Neural cell (in vitro differentiated cells): ENCODE results near the gene ST6GALNAC3. TPM values are rescaled to one million over a fixed set of nuclear protein-coding genes. Genes with fewer than 3 reads are reported as not detected.

Experiments
- H2AFZ ChIP-seq: fragments of 200-600, 300-800 bp; sonication (generic), shearing (Covaris generic); 2 replicates; pipeline ENCODE4 v1.6.0; 2014; ENCODE audit warnings: low read depth, mild to moderate bottlenecking, antibody characterized with exemption, low read length, moderate library complexity
- H3F3A ChIP-seq: fragments of 200-600 bp; shearing (Covaris generic); 2 replicates; pipeline ENCODE4 v1.6.1; 2016; ENCODE audit warnings: mild to moderate bottlenecking, moderate library complexity, mixed read lengths, antibody characterized with exemption, low read length; ENCODE audit not compliant: insufficient read depth, poor library complexity, severe bottlenecking
- H3K27ac ChIP-seq: fragments of 200-600, 300-800 bp; sonication (generic), shearing (Covaris generic); 2 replicates; pipeline ENCODE4 v1.5.1; 2014; ENCODE audit warnings: mild to moderate bottlenecking, low read length, moderate library complexity
- H3K27me3 ChIP-seq: fragments of 300-800, 200-600 bp; sonication (generic), shearing (Covaris generic); 2 replicates; pipeline ENCODE4 v1.6.0; 2014; ENCODE audit warnings: mild to moderate bottlenecking, low read depth, low read length, moderate library complexity; ENCODE audit not compliant: insufficient read depth
- H3K36me3 ChIP-seq: fragments of 300-800, 200-600 bp; sonication (generic), shearing (Covaris generic); 2 replicates; pipeline ENCODE4 v1.5.1; 2014; ENCODE audit warnings: mild to moderate bottlenecking, antibody characterized with exemption, low read length, moderate library complexity; ENCODE audit not compliant: insufficient read depth
- H3K4me2 ChIP-seq: fragments of 300-800, 200-600 bp; sonication (generic), shearing (Covaris generic); 2 replicates; pipeline ENCODE4 v1.6.0; 2014; ENCODE audit warnings: mild to moderate bottlenecking, low read length
- H3K4me3 ChIP-seq: fragments of 300-800, 200-600 bp; sonication (generic), shearing (Covaris generic); 2 replicates; pipeline ENCODE4 v1.5.1; 2014; ENCODE audit warnings: mild to moderate bottlenecking, low read length, moderate library complexity
- H3K79me2 ChIP-seq: fragments of 200-600 bp; shearing (Covaris generic); replicated peaks from 2 replicates; pipeline ENCODE4 v1.6.0; 2014; ENCODE audit warnings: mild to moderate bottlenecking, low read length, moderate library complexity; ENCODE audit not compliant: insufficient read depth
- H3K9ac ChIP-seq: fragments of 300-800, 200-600 bp; sonication (generic), shearing (Covaris generic); 2 replicates; pipeline ENCODE4 v1.6.1; 2016; ENCODE audit warnings: mild to moderate bottlenecking, low read length, mixed read lengths
- H3K9me2 ChIP-seq: fragments of 200-600 bp; shearing (Covaris generic); 2 replicates; pipeline ENCODE4 v1.6.1; 2016; ENCODE audit warnings: mild to moderate bottlenecking, low read length, mixed read lengths; ENCODE audit not compliant: insufficient read depth
- H3K9me3 ChIP-seq: fragments of 200-600, 300-800 bp; sonication (generic), shearing (Covaris generic); 2 replicates; pipeline ENCODE4 v1.6.1; 2016; ENCODE audit warnings: mild to moderate bottlenecking, mixed run types, low read length, moderate library complexity, mixed read lengths
- H4K20me1 ChIP-seq: fragments of 200-600 bp; shearing (Covaris generic); 2 replicates; pipeline ENCODE4 v1.6.1; 2016; ENCODE audit warnings: mild to moderate bottlenecking, mixed run types; ENCODE audit not compliant: insufficient read depth
- EP300 ChIP-seq: fragments of 450-650 bp; conservative IDR thresholded peaks from 2 replicates; pipeline ENCODE4 v1.6.1; 2014; ENCODE audit warnings: antibody characterized with exemption, mild to moderate bottlenecking, moderate library complexity; ENCODE audit not compliant: poor library complexity, severe bottlenecking
- EZH2 ChIP-seq: fragments of 200-600, 300-800 bp; shearing (Covaris generic), sonication (generic); IDR thresholded peaks from 2 replicates; pipeline ENCODE4 v1.6.1; 2014; ENCODE audit warnings: antibody characterized with exemption, low read length, borderline replicate concordance, mild to moderate bottlenecking; ENCODE audit not compliant: insufficient read depth, poor library complexity, severe bottlenecking
- MXI1 ChIP-seq: fragments of 450-650 bp; conservative IDR thresholded peaks from 2 replicates; pipeline ENCODE4 v1.6.1; 2014; ENCODE audit warnings: antibody characterized with exemption, mild to moderate bottlenecking; ENCODE audit not compliant: poor library complexity, severe bottlenecking
- POLR2AphosphoS5 ChIP-seq: IDR thresholded peaks from 2 replicates; pipeline ENCODE4 v1.6.1; 2012
- RAD21 ChIP-seq: fragments of 450-650 bp; conservative IDR thresholded peaks from 2 replicates; pipeline ENCODE4 v1.6.1; 2014; ENCODE audit warnings: antibody characterized with exemption, mild to moderate bottlenecking, moderate library complexity
- SMC3 ChIP-seq: fragments of 450-650 bp; conservative IDR thresholded peaks from 2 replicates; pipeline ENCODE4 v1.6.1; 2014; ENCODE audit warnings: antibody characterized with exemption, mild to moderate bottlenecking, moderate library complexity; ENCODE audit not compliant: poor library complexity
- TAF1 ChIP-seq: IDR thresholded peaks from 2 replicates; pipeline ENCODE4 v1.6.1; 2012; ENCODE audit warnings: low read depth
- polyA plus RNA-seq: library from polyadenylated mRNA; depleted of rRNA; stranded (reverse); fragments of >200 nt; gene quantifications from 2 replicates; pipeline ENCODE4 v1.2.3, GENCODE V29; 2014
- TF ChIP-seq, protein P1 (sequence below): IDR thresholded peaks from 2 replicates; pipeline ENCODE4 v1.6.1; 2012; ENCODE audit warnings: borderline replicate concordance
- TF ChIP-seq, protein P2 (sequence below): fragments of 450-650 bp; IDR thresholded peaks from 2 replicates; pipeline ENCODE4 v1.5.1; 2014; ENCODE audit warnings: antibody characterized with exemption, mild to moderate bottlenecking, moderate library complexity; ENCODE audit not compliant: poor library complexity, severe bottlenecking

The ST6GALNAC3 gene
- polyA plus RNA-seq, 1 donor from 2014 or later: 3.6 TPM

DNA sequence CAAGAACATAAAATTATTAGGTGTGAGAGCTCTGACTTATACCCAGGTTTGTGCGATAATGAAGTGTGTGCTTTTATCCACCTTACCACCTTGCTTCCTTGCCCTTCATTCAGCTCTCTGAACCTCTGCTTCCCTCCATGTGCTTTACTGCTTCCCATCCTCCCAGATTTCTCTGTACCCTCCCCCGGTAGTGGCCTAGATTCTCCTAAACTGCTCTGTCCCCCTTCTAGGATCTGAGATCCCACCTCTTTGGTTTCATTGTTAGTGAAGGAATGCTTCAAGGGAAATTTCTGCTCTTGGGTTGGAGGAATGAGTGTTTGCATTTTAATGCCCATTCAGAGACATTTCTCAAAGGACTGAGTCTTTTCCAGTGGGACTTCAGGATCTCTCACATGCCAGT, 159.5 kb downstream of the ST6GALNAC3 start:
- no peaks in the 10 kb centered on the region for H3K36me3 ChIP-seq
- no peaks in the 10 kb centered on the region for H3K79me2 ChIP-seq
- H2AFZ ChIP-seq: no peak overlapping the region
- H4K20me1 ChIP-seq: no peaks in the 10 kb centered on the region
- no peak overlapping the region for H3K9ac ChIP-seq
- H3F3A ChIP-seq: no peaks in the 10 kb centered on the region
- no peaks in the 10 kb centered on the region for H3K9me2 ChIP-seq
- H3K4me3 ChIP-seq: no peak overlapping the region
- H3K9me3 ChIP-seq: no peaks in the 10 kb centered on the region
- H3K27ac ChIP-seq: no peak overlapping the region
- no peak overlapping the region for H3K4me2 ChIP-seq
- H3K27me3 ChIP-seq: no peaks in the 10 kb centered on the region
- TF ChIP-seq SMC3: no peak

DNA sequence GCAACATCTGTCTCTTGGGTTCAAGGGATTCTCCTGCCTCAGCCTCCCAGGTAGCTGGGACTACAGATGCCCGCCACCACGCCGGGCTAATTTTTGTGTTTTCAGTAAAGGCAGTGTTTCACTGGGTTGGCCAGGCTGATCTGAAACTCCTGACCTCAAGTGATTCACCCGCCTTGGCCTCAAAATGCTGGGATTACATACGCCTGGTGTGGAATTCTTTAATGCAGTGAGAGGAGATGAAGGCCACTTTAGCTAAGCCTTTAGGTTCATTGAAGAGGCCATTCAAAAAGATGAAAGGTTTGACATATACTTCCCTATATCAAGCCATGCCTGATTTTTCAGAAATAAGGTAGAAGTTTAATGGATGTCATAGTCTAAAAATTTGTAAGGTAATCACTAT, 162.7 kb downstream of the ST6GALNAC3 start:
- Histone ChIP-seq H4K20me1 (no peaks in the 10 kb centered on the region), H3K36me3 (no peaks in the 10 kb centered on the region), H3F3A (no peaks in the 10 kb centered on the region), H3K79me2 (no peaks in the 10 kb centered on the region), H3K9me3 (no peaks in the 10 kb centered on the region), H3K9ac (no peak overlapping the region), H3K4me3 (no peak overlapping the region), H3K4me2 (no peak overlapping the region), H2AFZ (no peak overlapping the region), H3K27me3 (no peaks in the 10 kb centered on the region), H3K9me2 (no peaks in the 10 kb centered on the region), H3K27ac (no peak overlapping the region)
- TF ChIP-seq POLR2AphosphoS5 (no peak), RAD21 (no peak), TAF1 (no peak), EP300 (no peak), EZH2 (no peak), SMC3 (no peak), MXI1 (no peak)
- TF ChIP-seq, protein P1, sequence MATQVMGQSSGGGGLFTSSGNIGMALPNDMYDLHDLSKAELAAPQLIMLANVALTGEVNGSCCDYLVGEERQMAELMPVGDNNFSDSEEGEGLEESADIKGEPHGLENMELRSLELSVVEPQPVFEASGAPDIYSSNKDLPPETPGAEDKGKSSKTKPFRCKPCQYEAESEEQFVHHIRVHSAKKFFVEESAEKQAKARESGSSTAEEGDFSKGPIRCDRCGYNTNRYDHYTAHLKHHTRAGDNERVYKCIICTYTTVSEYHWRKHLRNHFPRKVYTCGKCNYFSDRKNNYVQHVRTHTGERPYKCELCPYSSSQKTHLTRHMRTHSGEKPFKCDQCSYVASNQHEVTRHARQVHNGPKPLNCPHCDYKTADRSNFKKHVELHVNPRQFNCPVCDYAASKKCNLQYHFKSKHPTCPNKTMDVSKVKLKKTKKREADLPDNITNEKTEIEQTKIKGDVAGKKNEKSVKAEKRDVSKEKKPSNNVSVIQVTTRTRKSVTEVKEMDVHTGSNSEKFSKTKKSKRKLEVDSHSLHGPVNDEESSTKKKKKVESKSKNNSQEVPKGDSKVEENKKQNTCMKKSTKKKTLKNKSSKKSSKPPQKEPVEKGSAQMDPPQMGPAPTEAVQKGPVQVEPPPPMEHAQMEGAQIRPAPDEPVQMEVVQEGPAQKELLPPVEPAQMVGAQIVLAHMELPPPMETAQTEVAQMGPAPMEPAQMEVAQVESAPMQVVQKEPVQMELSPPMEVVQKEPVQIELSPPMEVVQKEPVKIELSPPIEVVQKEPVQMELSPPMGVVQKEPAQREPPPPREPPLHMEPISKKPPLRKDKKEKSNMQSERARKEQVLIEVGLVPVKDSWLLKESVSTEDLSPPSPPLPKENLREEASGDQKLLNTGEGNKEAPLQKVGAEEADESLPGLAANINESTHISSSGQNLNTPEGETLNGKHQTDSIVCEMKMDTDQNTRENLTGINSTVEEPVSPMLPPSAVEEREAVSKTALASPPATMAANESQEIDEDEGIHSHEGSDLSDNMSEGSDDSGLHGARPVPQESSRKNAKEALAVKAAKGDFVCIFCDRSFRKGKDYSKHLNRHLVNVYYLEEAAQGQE: no peak
- TF ChIP-seq, protein P2, sequence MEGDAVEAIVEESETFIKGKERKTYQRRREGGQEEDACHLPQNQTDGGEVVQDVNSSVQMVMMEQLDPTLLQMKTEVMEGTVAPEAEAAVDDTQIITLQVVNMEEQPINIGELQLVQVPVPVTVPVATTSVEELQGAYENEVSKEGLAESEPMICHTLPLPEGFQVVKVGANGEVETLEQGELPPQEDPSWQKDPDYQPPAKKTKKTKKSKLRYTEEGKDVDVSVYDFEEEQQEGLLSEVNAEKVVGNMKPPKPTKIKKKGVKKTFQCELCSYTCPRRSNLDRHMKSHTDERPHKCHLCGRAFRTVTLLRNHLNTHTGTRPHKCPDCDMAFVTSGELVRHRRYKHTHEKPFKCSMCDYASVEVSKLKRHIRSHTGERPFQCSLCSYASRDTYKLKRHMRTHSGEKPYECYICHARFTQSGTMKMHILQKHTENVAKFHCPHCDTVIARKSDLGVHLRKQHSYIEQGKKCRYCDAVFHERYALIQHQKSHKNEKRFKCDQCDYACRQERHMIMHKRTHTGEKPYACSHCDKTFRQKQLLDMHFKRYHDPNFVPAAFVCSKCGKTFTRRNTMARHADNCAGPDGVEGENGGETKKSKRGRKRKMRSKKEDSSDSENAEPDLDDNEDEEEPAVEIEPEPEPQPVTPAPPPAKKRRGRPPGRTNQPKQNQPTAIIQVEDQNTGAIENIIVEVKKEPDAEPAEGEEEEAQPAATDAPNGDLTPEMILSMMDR: no peak

DNA sequence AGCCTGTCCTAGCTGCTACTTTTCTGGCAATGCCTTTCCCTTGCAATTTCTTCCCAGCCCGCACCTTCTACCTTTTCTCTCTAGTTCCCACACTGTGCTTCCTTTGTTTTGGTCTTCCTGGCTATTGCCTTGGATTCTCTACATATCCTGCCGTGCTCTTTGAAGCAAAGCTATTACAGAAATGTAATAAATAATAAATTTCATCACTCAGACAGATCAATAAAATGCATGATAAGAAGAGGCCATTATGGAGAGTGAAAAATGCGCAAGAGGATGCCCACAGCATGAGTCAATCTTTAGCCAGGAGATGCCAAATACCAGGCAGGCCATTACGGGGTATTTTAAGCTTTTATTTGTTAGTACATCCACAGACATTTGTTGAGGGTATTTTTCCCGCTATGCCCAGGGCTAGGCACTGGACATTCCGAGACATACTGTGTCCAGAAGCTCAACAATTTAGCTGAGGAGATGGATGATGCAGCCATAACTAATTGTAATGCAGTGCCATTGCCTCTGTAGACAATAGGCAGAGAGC, 163.6 kb downstream of the ST6GALNAC3 start:
- no peak overlapping the region for H3K27ac ChIP-seq

More for the DNA sequence above, 163.6 kb downstream of the ST6GALNAC3 start:
- Histone ChIP-seq H3K27me3 (no peaks in the 10 kb centered on the region), H3K36me3 (no peaks in the 10 kb centered on the region), H3K4me3 (no peak overlapping the region), H3K79me2 (no peaks in the 10 kb centered on the region), H4K20me1 (no peaks in the 10 kb centered on the region), H3K4me2 (no peak overlapping the region), H3K9me2 (no peaks in the 10 kb centered on the region), H3K9me3 (no peaks in the 10 kb centered on the region), H3K9ac (no peak overlapping the region), H3F3A (no peaks in the 10 kb centered on the region), H2AFZ (no peak overlapping the region)
- TF ChIP-seq SMC3: no peak
- TF ChIP-seq EP300: no peak
- no peak for TF ChIP-seq EZH2
- TF ChIP-seq POLR2AphosphoS5: no peak
